Suprapubic skin (tissue), 4 donors: ENCODE results near the gene SLC35G2. TPM values are rescaled to one million over a fixed set of nuclear protein-coding genes. Genes with fewer than 3 reads are reported as not detected.

Experiments
- DNase-seq, 2 donors: peaks; one replicate each; pipeline ENCODE4 v3.0.0-alpha.2; 2019; ENCODE audit warnings: low spot score in 2 of 2
- H3K27ac ChIP-seq: fragments of 200-600 bp; sonication (generic); one replicate; pipeline ENCODE4 v1.5.1; 2019
- H3K27me3 ChIP-seq: fragments of 200-600 bp; sonication (generic); one replicate; pipeline ENCODE4 v1.5.1; 2019
- H3K36me3 ChIP-seq: fragments of 200-600 bp; sonication (generic); one replicate; pipeline ENCODE4 v1.5.1; 2019
- H3K4me1 ChIP-seq: fragments of 200-600 bp; sonication (generic); one replicate; pipeline ENCODE4 v1.5.1; 2019
- H3K4me3 ChIP-seq: fragments of 200-600 bp; sonication (generic); one replicate; pipeline ENCODE4 v1.5.1; 2019; ENCODE audit warnings: mild to moderate bottlenecking
- H3K9me3 ChIP-seq: fragments of 200-600 bp; sonication (generic); one replicate; pipeline ENCODE4 v1.5.1; 2019
- EP300 ChIP-seq: sonication (generic); formaldehyde crosslinking; IDR thresholded peaks from one replicate; pipeline ENCODE4 v1.6.1; 2017; ENCODE audit warnings: antibody characterized with exemption
- POLR2A ChIP-seq, 2 donors: fragments of 450-650 bp; IDR thresholded peaks; one replicate each; pipeline ENCODE4 v1.6.1; 2017; ENCODE audit warnings: antibody characterized with exemption in 2 of 2, mild to moderate bottlenecking in 2 of 2, moderate library complexity in 2 of 2
- POLR2AphosphoS5 ChIP-seq, 3 donors: sonication (generic); formaldehyde crosslinking; IDR thresholded peaks; one replicate each; pipeline ENCODE4 v1.6.1; 2017; ENCODE audit warnings: antibody characterized with exemption in 3 of 3
- whole genome bisulfite sequencing: methylation state at CpG from one replicate; pipeline ENCODE4 v1.1.5; 2018; 5-methylcytosine and 5-hydroxymethylcytosine counted together
- total RNA-seq, 4 donors: library from RNA; depleted of rRNA; stranded (reverse); fragments of >200 nt; gene quantifications; one replicate each; pipeline ENCODE4 v1.1.0, GENCODE V29; 2016
- TF ChIP-seq, protein P1 (sequence below), 2 donors: fragments of 200-600 bp in 1 of 2; fragments of 450-650 bp in 1 of 2; sonication (generic) in 1 of 2; IDR thresholded peaks; one replicate each; pipeline ENCODE4 v1.5.1; 2016 to 2019; ENCODE audit warnings: antibody characterized with exemption in 2 of 2, mild to moderate bottlenecking in 1 of 2, moderate library complexity in 1 of 2

SLC35G2 gene
- total RNA-seq, 4 donors from 2014 or later = 0.98 to 3.7 (median 1.1) TPM

DNA sequence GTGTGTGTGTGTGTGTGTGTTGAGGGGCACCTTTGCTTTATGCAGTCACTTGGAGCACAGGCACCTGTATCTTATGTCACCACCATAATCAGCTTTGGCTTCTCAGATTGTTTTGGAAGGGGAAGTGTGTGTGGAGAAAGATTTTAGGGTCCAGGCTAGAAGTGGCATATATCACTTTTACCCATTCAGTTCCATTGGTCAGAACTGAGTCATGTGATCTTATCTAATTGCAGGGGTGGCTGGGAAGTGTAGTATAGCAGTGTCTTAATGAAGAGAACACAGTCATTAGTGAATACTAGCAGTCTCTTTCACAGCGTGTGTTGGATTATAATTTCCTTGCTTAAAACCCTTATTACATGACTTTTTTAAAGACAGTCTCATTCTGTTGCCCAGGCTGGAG, 63.6 kb downstream of the SLC35G2 start:
- Histone ChIP-seq H3K27ac (no peak overlapping the region), H3K4me1 (peaks cover 5% of the 10 kb centered on the region), H3K4me3 (no peak overlapping the region), H3K27me3 (no peaks in the 10 kb centered on the region), H3K9me3 (no peaks in the 10 kb centered on the region), H3K36me3 (no peaks in the 10 kb centered on the region)
- 81% methylated on average over 1 of the region's 1 CpG for WGBS
- TF ChIP-seq EP300 = no peak
- TF ChIP-seq, protein P1, sequence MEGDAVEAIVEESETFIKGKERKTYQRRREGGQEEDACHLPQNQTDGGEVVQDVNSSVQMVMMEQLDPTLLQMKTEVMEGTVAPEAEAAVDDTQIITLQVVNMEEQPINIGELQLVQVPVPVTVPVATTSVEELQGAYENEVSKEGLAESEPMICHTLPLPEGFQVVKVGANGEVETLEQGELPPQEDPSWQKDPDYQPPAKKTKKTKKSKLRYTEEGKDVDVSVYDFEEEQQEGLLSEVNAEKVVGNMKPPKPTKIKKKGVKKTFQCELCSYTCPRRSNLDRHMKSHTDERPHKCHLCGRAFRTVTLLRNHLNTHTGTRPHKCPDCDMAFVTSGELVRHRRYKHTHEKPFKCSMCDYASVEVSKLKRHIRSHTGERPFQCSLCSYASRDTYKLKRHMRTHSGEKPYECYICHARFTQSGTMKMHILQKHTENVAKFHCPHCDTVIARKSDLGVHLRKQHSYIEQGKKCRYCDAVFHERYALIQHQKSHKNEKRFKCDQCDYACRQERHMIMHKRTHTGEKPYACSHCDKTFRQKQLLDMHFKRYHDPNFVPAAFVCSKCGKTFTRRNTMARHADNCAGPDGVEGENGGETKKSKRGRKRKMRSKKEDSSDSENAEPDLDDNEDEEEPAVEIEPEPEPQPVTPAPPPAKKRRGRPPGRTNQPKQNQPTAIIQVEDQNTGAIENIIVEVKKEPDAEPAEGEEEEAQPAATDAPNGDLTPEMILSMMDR (IDR thresholded peaks at IDR 0.05) = no peak
- TF ChIP-seq POLR2AphosphoS5 (IDR thresholded peaks at IDR 0.05) = no peak
- TF ChIP-seq POLR2A (IDR thresholded peaks at IDR 0.05) = no peak
- no peak for DNase-seq

DNA sequence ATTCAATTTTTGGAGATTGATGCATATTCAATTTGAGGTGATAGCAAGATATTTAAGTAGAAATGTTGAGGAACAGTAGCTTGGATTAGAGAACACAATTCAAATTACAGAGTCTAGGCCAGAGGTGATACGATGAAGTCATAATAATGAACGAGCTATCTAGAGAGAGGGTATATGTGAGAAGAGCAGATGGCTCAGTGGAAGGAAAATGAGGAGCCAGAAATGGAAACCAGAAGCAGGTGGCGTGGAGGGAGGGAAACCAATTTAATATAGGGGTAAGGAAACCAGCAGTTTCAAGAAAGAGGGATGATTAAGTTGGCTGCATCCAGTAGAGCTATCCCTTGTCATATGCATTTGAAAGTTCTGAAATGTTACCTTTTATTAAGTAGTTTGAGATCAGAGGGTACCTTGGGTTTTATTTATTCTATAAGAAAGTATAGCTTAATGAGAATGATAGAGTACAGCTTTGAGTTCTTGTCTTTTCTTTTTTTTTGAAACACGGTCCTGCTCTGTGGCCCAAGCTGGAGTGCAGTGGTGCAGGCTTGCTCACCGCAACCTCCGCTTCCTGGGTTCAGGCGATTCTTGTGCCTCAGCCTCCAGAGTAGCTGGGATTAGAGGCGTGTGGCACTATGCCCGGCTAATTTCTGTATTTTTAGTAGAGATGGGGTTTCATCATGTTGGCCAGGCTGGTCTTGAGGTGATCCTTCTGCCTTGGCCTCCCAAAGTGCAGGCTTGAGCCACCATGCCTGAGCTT, 65.2 kb downstream of the SLC35G2 start:
- WGBS = 89% methylated on average over 9 of the region's 9 CpGs
- Histone ChIP-seq H3K9me3 (no peaks in the 10 kb centered on the region), H3K27ac (no peak overlapping the region), H3K27me3 (no peaks in the 10 kb centered on the region), H3K36me3 (no peaks in the 10 kb centered on the region), H3K4me3 (no peak overlapping the region), H3K4me1 (peaks cover 5% of the 10 kb centered on the region)
- TF ChIP-seq POLR2A (IDR thresholded peaks at IDR 0.05) = no peak
- TF ChIP-seq POLR2AphosphoS5 (IDR thresholded peaks at IDR 0.05) = no peak
- no peak for TF ChIP-seq EP300
- TF ChIP-seq, protein P1 (IDR thresholded peaks at IDR 0.05) = no peak
- DNase-seq = no peak

DNA sequence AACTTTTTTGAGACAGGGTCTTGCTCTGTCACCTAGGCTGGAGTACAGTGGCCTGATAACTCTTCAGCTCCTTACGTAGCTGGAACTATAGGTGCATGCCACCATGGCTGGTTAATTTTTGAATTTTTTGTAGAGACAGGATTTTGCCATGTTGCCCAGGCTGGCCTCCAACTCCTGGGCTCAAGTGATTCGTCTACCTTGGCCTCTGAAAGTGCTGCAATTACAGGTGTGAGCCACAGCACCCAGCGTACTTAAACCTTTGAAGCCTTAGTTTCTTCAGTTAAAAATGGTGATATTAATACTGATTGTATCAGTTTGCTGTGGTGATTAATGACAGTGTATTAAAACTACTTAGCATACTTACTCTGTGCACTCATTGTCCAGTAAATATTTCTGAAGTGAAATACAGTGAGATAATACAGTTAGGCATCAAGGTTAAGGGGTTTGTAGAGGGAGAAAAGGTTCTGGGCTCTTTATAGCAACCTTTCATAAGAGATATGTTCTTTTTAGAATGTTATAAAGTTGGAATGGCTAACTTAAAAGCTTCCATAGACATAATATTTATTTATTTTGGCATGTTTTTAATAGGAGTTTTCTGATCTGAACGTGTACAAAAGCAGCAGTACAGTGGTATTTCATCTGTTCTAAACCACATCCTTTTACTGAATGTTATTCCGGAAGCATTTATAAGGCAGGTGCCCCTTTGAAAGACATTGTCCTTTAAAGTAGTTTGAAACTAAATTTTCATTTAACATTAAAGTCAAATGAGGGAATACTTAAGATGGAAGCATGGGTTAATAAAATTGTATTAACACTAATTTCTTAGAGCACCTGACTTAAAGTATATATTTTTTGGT, 66.7 kb downstream of the SLC35G2 start:
- Histone ChIP-seq H3K27me3 (no peaks in the 10 kb centered on the region), H3K27ac (no peak overlapping the region), H3K4me3 (no peak overlapping the region), H3K4me1 (peaks cover 5% of the 10 kb centered on the region), H3K36me3 (no peaks in the 10 kb centered on the region), H3K9me3 (no peaks in the 10 kb centered on the region)
- DNase-seq = no peak
- WGBS = 73% methylated on average over 5 of the region's 5 CpGs
- TF ChIP-seq POLR2A (IDR thresholded peaks at IDR 0.05) (no peak), POLR2AphosphoS5 (IDR thresholded peaks at IDR 0.05) (no peak), EP300 (no peak)
- TF ChIP-seq, protein P1 (IDR thresholded peaks at IDR 0.05) = no peak

DNA sequence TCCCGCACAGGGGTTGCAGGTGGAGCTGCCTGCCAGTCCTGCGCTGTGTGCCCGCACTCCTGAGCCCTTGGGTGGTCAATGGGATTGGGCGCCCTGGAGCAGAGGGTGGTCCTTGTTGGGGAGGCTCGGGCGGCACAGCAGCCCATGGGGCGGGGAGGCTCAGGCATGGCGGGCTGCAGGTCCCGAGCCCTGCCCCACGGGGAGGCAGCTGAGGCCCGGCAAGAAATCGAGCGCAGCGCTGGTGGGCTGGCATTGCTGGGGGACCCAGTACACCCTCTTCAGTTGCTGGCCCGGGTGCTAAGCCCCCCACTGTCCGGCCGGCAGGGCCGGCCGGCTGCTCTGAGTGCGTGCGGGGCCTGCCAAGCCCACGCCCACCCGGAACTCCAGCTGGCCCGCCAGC, 71.0 kb downstream of the SLC35G2 start:
- TF ChIP-seq EP300 (no peak), POLR2AphosphoS5 (IDR thresholded peaks at IDR 0.05) (no peak), POLR2A (IDR thresholded peaks at IDR 0.05) (no peak)
- TF ChIP-seq, protein P1 (IDR thresholded peaks at IDR 0.05) = no peak
- H3K4me3 ChIP-seq = no peak overlapping the region
- no peaks in the 10 kb centered on the region for H3K36me3 ChIP-seq
- DNase-seq = no peak
- 100% methylated on average over 1 of the region's 24 CpGs for WGBS
- H3K27me3 ChIP-seq = no peaks in the 10 kb centered on the region
- H3K9me3 ChIP-seq = no peaks in the 10 kb centered on the region
- no peak overlapping the region for H3K27ac ChIP-seq
- H3K4me1 ChIP-seq = peaks cover 11% of the 10 kb centered on the region
